Stomach smooth muscle (tissue), 2 donors: ENCODE data around the gene STON1.
A peak's percentile ranks its signal among the peaks of the same experiment; 100 is the strongest.

Source experiments
- H3K27ac ChIP-seq: one replicate; pipeline ENCODE4 v1.7.0; 2013; ENCODE audit warnings: mild to moderate bottlenecking, low read length, inconsistent platforms
- H3K27me3 ChIP-seq, 2 donors: one replicate each; pipeline ENCODE4 v1.7.0; 2013; ENCODE audit warnings: low read length in 2 of 2; ENCODE audit not compliant: insufficient read depth in 2 of 2, control insufficient read depth in 1 of 2
- H3K36me3 ChIP-seq, 2 donors: one replicate each; pipeline ENCODE4 v1.7.0; 2013; ENCODE audit warnings: low read length in 2 of 2; ENCODE audit not compliant: control insufficient read depth in 2 of 2, insufficient read depth in 2 of 2
- H3K4me1 ChIP-seq: one replicate; pipeline ENCODE4 v1.7.0; 2013; ENCODE audit warnings: low read length; ENCODE audit not compliant: control insufficient read depth, insufficient read depth
- H3K4me3 ChIP-seq, 2 donors: one replicate each; pipeline ENCODE4 v1.7.0; 2013; ENCODE audit warnings: low read length in 2 of 2
- H3K9ac ChIP-seq, 2 donors: one replicate each; pipeline ENCODE4 v1.7.0; 2013; ENCODE audit warnings: low read length in 2 of 2, mild to moderate bottlenecking in 1 of 2
- H3K9me3 ChIP-seq, 2 donors: one replicate each; pipeline ENCODE4 v1.7.0; 2013; ENCODE audit warnings: low read length in 2 of 2; ENCODE audit not compliant: control insufficient read depth in 2 of 2
- donor health status: healthy.
- donor health status: Pancreatic carcinoma.

The STON1 gene

GRCh38 chr2:48569433-48569832 lies 39.5 kb downstream of the STON1 start:
- no peaks in the 10 kb centered on the region for H3K27me3 ChIP-seq
- no peak overlapping the region for H3K4me3 ChIP-seq
- peaks cover 32% of the 10 kb centered on the region for H3K4me1 ChIP-seq
- no peaks in the 10 kb centered on the region for H3K9me3 ChIP-seq
- no peak overlapping the region for H3K9ac ChIP-seq
- no peak overlapping the region for H3K27ac ChIP-seq
- H3K36me3 ChIP-seq: peaks cover 3 to 11% of the 10 kb centered on the region in 2 donors

DNA sequence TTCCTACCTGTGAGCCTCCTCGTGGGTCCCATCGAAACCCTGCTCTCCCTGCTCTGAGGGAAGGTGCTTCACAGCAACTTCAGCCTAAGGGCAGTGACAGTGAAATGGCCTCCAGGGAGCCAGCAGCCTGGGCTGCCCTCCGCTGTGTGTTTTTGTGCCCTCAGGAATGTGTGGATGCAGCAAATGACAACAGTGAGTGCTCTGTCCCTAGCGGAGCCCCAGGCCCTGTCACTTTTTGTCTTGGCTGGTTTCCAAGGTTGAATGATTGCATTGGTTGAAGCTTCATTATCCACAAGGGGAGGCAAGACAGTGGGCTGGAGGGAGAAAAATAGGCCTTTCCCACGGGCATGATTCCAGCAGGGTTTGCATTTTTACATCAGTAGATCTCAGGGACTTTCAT lies 42.9 kb downstream of the STON1 start:
- Histone ChIP-seq H3K9me3 (no peaks in the 10 kb centered on the region), H3K9ac (no peak overlapping the region), H3K27me3 (no peaks in the 10 kb centered on the region), H3K4me3 (no peak overlapping the region), H3K4me1 (peaks cover 20% of the 10 kb centered on the region), H3K27ac (peak overlapping the region; percentile 41), H3K36me3 (peaks cover 3 to 11% of the 10 kb centered on the region in 2 donors)

DNA sequence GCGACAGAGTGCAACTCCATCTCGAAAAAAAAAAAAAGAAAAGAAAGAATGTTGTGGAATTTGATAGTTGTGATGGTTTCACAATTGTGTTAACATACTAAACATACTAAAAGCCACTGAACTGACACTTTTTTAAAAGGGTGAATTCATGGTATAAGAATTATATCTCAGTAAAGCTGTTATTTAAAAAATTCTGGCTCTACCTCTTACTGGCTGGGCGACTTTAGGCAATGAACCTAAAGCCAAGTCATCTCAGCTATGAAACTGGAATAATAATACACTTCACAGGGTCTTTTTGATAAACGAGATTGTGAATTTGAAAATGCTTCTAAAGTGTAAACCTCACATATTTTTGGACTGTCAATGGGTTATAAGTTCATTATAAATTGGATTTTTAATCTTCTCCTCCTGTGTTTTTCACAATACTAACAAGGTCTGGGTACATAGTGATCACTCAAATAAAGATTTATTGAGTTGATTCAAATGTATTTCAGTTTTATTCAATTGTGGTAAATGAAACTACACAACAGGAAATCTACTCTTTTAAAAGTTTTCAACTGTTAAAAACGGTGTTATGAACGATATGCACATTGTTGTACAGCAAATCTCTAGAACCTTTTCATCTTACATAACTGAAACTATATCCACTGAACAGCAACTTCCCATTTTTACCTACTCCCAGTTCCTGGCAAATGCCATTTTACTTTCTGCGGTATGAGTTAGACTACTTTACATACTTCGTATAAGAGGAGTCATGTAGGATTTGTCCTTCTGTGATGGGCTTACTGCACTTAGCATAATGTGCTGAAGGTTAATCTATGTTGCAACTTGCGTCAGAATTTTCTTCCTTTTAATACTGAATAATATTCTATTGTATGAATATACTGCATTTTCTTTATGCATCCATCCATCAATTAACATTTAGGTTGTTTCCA lies 44.7 kb downstream of the STON1 start:
- Histone ChIP-seq H3K4me1 (peaks cover 10% of the 10 kb centered on the region), H3K4me3 (no peak overlapping the region), H3K9me3 (no peaks in the 10 kb centered on the region), H3K27ac (no peak overlapping the region), H3K27me3 (no peaks in the 10 kb centered on the region), H3K9ac (no peak overlapping the region), H3K36me3 (peaks cover 0 to 8% of the 10 kb centered on the region in 2 donors)

DNA sequence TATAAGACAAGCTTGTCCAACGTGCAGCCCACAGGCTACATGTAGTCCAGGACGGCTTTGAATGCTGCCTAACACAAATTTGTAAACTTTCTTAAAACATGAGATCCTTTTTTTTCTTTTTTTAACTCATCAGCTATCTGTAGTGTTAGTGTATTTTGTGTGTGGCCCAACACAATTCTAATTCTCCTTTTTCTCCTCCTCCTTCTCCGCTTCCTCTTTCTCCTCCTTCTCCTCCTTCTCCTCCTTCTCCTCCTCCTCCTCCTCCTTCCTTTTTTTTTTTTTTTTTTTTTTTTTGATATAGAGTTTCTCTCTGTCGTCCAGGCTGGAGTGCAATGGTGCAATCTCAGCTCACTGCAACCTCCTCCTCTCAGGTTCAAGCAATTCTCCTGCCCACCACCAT lies 48.4 kb downstream of the STON1 start:
- H3K9me3 ChIP-seq: no peaks in the 10 kb centered on the region
- peaks cover 4 to 14% of the 10 kb centered on the region in 2 donors for H3K36me3 ChIP-seq
- no peaks in the 10 kb centered on the region for H3K27me3 ChIP-seq
- no peak overlapping the region for H3K4me3 ChIP-seq
- H3K27ac ChIP-seq: no peak overlapping the region
- no peak overlapping the region for H3K9ac ChIP-seq
- H3K4me1 ChIP-seq: peaks cover 6% of the 10 kb centered on the region

- H3K9ac ChIP-seq: no peak overlapping the region
- H3K4me1 ChIP-seq: peaks cover 24% of the 10 kb centered on the region
Measured at GRCh38 chr2:48583961-48584360, 54.0 kb downstream of the STON1 start.

DNA sequence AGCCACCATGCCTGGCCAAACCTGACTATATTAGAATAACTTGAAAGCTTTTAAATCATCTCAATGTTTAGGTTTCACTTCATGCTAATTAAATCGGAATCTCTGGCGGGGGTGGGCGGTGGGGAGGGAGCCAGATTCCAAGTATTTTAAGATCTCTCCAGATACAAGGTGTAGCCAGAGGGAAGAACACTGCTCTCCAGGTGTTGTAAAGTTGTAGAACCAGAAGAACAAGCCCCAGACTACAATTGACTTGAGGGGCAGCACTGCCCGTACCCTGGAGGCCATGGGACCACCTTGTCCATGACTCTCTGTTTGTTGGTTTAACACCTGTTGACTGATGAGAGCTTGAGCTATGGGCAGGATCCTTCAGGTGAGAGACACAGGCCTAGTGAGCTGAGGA lies 54.6 kb downstream of the STON1 start:
- Histone ChIP-seq H3K36me3 (peaks cover 12 to 19% of the 10 kb centered on the region in 2 donors), H3K9ac (no peak overlapping the region), H3K9me3 (no peaks in the 10 kb centered on the region), H3K4me1 (peaks cover 27% of the 10 kb centered on the region), H3K4me3 (no peak overlapping the region), H3K27ac (no peak overlapping the region), H3K27me3 (no peaks in the 10 kb centered on the region)

More at GRCh38 chr2:48583961-48584360, 54.0 kb downstream of the STON1 start:
- Histone ChIP-seq H3K36me3 (peaks cover 12 to 19% of the 10 kb centered on the region in 2 donors), H3K27me3 (no peaks in the 10 kb centered on the region), H3K9me3 (no peaks in the 10 kb centered on the region), H3K4me3 (no peak overlapping the region), H3K27ac (no peak overlapping the region)

- no peaks in the 10 kb centered on the region for H3K27me3 ChIP-seq
- no peak overlapping the region for H3K27ac ChIP-seq
- H3K9me3 ChIP-seq: no peaks in the 10 kb centered on the region
- H3K36me3 ChIP-seq: peaks cover 11 to 12% of the 10 kb centered on the region in 2 donors
- peaks cover 21% of the 10 kb centered on the region for H3K4me1 ChIP-seq
- H3K4me3 ChIP-seq: no peak overlapping the region
- H3K9ac ChIP-seq: no peak overlapping the region
Measured at GRCh38 chr2:48586433-48586832, 56.5 kb downstream of the STON1 start.

DNA sequence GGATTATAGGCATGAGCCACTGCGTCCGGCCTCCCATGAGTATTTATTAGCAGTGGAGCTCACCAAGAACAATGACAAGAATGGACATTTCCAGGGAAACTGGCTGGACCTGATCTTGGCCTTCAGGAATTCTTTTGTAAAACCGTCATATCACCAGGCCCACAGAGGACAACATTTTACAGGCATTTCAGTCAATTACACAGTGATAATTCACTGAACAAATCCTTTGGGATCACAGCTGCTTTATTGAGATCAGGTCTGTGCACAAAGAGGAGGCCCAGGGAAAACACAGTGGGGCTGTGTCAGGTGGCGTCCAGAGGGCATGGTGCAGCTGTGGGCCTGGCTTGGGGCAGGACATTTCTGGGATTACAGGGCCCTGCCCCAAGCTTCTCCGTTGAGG lies 57.6 kb downstream of the STON1 start:
- no peak overlapping the region for H3K4me3 ChIP-seq
- no peak overlapping the region for H3K27ac ChIP-seq
- no peaks in the 10 kb centered on the region for H3K27me3 ChIP-seq
- peaks cover 21% of the 10 kb centered on the region for H3K4me1 ChIP-seq
- no peaks in the 10 kb centered on the region for H3K9me3 ChIP-seq
- peaks cover 12 to 16% of the 10 kb centered on the region in 2 donors for H3K36me3 ChIP-seq
- H3K9ac ChIP-seq: no peak overlapping the region

DNA sequence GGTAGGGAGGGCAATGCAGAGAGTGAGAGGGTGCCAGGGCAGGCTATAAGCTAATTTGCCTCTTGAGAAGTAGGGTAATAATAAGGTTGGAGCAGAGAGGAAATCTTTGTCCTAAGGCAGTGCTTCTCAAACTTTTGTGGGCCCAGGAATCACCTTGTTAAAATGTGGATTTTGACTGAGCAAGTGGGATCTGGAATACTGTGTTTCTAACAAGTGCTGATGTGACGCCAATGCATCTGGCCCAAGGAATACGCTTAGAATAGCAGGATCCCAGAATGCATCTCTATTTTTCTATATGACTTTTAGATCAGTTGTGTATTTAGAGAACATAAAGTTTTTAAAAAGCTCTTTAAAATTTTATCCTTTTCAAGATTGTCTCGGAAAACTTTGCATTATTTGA lies 58.0 kb downstream of the STON1 start:
- H3K9me3 ChIP-seq: no peaks in the 10 kb centered on the region
- no peak overlapping the region for H3K27ac ChIP-seq
- H3K4me3 ChIP-seq: no peak overlapping the region
- peaks cover 13 to 15% of the 10 kb centered on the region in 2 donors for H3K36me3 ChIP-seq
- no peaks in the 10 kb centered on the region for H3K27me3 ChIP-seq
- no peak overlapping the region for H3K9ac ChIP-seq
- H3K4me1 ChIP-seq: peaks cover 21% of the 10 kb centered on the region

GRCh38 chr2:48588745-48589144 lies 58.8 kb downstream of the STON1 start:
- Histone ChIP-seq H3K27ac (peak overlapping the region; percentile 31), H3K27me3 (no peaks in the 10 kb centered on the region), H3K9ac (no peak overlapping the region), H3K36me3 (peaks cover 12 to 15% of the 10 kb centered on the region in 2 donors), H3K4me1 (peaks cover 21% of the 10 kb centered on the region), H3K9me3 (no peaks in the 10 kb centered on the region), H3K4me3 (no peak overlapping the region)

DNA sequence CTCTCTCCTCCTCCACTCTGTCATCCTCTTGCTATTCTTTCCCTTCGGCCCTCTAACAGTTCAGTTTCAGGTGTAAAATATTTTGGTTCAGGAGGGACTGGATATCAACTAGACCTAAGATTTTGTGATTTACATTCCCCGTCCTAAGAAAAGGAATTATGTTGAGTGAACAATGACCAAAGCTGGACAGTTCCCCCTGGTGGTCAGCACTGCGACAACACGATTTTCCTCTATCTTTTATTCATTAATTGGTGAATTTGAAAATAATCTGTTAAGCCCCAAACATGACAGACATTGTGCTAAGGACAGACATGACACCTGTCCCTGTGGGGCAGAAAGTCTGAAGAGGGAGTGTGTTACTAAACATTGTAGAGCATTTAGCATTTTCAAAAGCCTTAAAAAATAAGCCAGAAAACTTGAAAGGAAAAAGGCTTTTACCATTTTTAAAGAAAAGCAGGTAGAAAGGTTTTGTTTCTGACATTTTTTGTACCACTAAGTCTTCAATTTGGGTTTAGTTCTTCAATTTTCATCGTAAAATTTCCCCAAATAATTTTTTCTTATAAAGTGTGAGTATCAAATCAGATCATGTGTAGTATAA lies 59.3 kb downstream of the STON1 start:
- Histone ChIP-seq H3K27me3 (no peaks in the 10 kb centered on the region), H3K9ac (no peak overlapping the region), H3K4me1 (peaks cover 21% of the 10 kb centered on the region), H3K9me3 (no peaks in the 10 kb centered on the region), H3K36me3 (peaks cover 16 to 18% of the 10 kb centered on the region in 2 donors), H3K27ac (peak overlapping the region; percentile 31), H3K4me3 (no peak overlapping the region)
